ENCODE results near the gene SPX.

The SPX gene

GRCh38 chr12:21566907-21567394 is 40.9 kb downstream of the SPX start:
- H3K27me3 ChIP-seq (replicated peaks; ENCODE audit: control insufficient read depth, insufficient read depth, low read length), result no peaks in the 10 kb centered on the region
- no peak for DNase-seq (ENCODE audit: extremely low read depth, insufficient read length)
- no peak overlapping the region for H3K4me3 ChIP-seq (replicated peaks; ENCODE audit: low read depth, low read length)
- no peak for TF ChIP-seq CTCF (IDR thresholded peaks at IDR 0.05; ENCODE audit: insufficient read depth, low read length, poor library complexity, severe bottlenecking)
- H3K36me3 ChIP-seq (ENCODE audit: control insufficient read depth, insufficient read depth, low read length), result no peaks in the 10 kb centered on the region

GRCh38 chr12:21568115-21568514 is 42.0 kb downstream of the SPX start:
- Histone ChIP-seq H3K36me3 (ENCODE audit: control insufficient read depth, insufficient read depth, low read length) (no peaks in the 10 kb centered on the region), H3K4me3 (replicated peaks; ENCODE audit: low read depth, low read length) (no peak overlapping the region), H3K27me3 (replicated peaks; ENCODE audit: control insufficient read depth, insufficient read depth, low read length) (no peaks in the 10 kb centered on the region)
- no peak for TF ChIP-seq CTCF (IDR thresholded peaks at IDR 0.05; ENCODE audit: insufficient read depth, low read length, poor library complexity, severe bottlenecking)
- DNase-seq (ENCODE audit: extremely low read depth, insufficient read length), result no peak

GRCh38 chr12:21571046-21571445 is 45.0 kb downstream of the SPX start:
- no peak overlapping the region for H3K4me3 ChIP-seq (replicated peaks; ENCODE audit: low read depth, low read length)
- no peak for TF ChIP-seq CTCF (IDR thresholded peaks at IDR 0.05; ENCODE audit: insufficient read depth, low read length, poor library complexity, severe bottlenecking)
- H3K36me3 ChIP-seq (ENCODE audit: control insufficient read depth, insufficient read depth, low read length), result no peaks in the 10 kb centered on the region
- H3K27me3 ChIP-seq (replicated peaks; ENCODE audit: control insufficient read depth, insufficient read depth, low read length), result no peaks in the 10 kb centered on the region
- DNase-seq (ENCODE audit: extremely low read depth, insufficient read length), result no peak

GRCh38 chr12:21573733-21574358 is 47.8 kb downstream of the SPX start:
- no peak for DNase-seq (ENCODE audit: extremely low read depth, insufficient read length)
- H3K27me3 ChIP-seq (replicated peaks; ENCODE audit: control insufficient read depth, insufficient read depth, low read length), result no peaks in the 10 kb centered on the region
- no peak for TF ChIP-seq CTCF (IDR thresholded peaks at IDR 0.05; ENCODE audit: insufficient read depth, low read length, poor library complexity, severe bottlenecking)
- H3K36me3 ChIP-seq (ENCODE audit: control insufficient read depth, insufficient read depth, low read length), result no peaks in the 10 kb centered on the region
- H3K4me3 ChIP-seq (replicated peaks; ENCODE audit: low read depth, low read length), result no peak overlapping the region

GRCh38 chr12:21576431-21576830 is 50.3 kb downstream of the SPX start:
- no peak for DNase-seq (ENCODE audit: extremely low read depth, insufficient read length)
- H3K27me3 ChIP-seq (replicated peaks; ENCODE audit: control insufficient read depth, insufficient read depth, low read length), result no peaks in the 10 kb centered on the region
- no peaks in the 10 kb centered on the region for H3K36me3 ChIP-seq (ENCODE audit: control insufficient read depth, insufficient read depth, low read length)
- no peak overlapping the region for H3K4me3 ChIP-seq (replicated peaks; ENCODE audit: low read depth, low read length)
- no peak for TF ChIP-seq CTCF (IDR thresholded peaks at IDR 0.05; ENCODE audit: insufficient read depth, low read length, poor library complexity, severe bottlenecking)

- no peaks in the 10 kb centered on the region for H3K36me3 ChIP-seq (ENCODE audit: control insufficient read depth, insufficient read depth, low read length)
- no peak for TF ChIP-seq CTCF (IDR thresholded peaks at IDR 0.05; ENCODE audit: insufficient read depth, low read length, poor library complexity, severe bottlenecking)
- H3K4me3 ChIP-seq (replicated peaks; ENCODE audit: low read depth, low read length), result no peak overlapping the region
- DNase-seq (ENCODE audit: extremely low read depth, insufficient read length), result no peak
- H3K27me3 ChIP-seq (replicated peaks; ENCODE audit: control insufficient read depth, insufficient read depth, low read length), result no peaks in the 10 kb centered on the region
Observed at GRCh38 chr12:21577516-21577915, 51.4 kb downstream of the SPX start.
